G401.6 (cell line): ENCODE data around the gene RBM26.

Source experiments
- FAIRE-seq: peaks from 2 replicates; lab custom pipeline; 2012; peaks lifted over from hg19 to GRCh38; lab: Jason Lieb, UNC

RBM26 gene

GRCh38 chr13:79423801-79424642, 18.0 kb upstream of the RBM26 start:
- FAIRE-seq = peak; percentile 99

GRCh38 chr13:79423340-79423739, 17.3 kb upstream of the RBM26 start:
- FAIRE-seq = no peak

DNA sequence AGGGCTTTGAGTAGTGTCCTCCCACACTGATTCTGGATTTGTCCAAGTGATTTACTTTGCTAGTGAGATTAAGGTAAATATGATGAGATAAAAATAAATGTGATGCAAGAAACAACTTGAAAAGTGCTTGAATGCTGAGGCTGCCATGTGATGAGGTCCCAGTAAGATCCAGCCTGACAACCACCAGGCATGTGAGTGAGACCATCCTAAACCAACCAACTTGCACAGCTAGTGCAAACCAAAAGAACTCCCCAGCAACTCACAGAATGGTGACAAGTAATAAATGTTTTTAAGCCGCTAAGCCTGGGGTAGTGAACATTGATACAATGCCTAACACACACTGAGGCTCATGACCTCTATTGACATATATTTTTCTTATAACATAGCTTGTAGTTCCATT, 13.3 kb upstream of the RBM26 start:
- FAIRE-seq = no peak

DNA sequence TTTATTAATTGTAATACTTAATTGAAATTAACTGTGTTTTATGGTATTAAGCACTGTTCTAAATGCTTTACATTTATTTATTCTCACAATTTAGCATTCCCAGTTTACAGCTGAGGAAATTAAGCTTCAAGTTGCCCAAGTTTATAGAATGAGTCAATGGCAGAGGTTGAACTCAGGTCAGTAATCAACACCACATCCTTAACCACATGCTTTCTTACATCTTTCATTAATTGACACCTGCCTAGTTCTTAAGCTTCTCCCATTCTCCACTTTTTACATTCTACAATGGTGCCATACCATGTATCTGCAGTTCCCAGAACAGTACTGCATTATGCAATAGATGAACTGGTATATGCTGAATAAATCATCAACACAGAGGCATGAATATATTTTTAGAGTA, 11.7 kb upstream of the RBM26 start:
- FAIRE-seq = no peak

- no peak for FAIRE-seq
Observed at GRCh38 chr13:79413521-79413920, 7.5 kb upstream of the RBM26 start.

DNA sequence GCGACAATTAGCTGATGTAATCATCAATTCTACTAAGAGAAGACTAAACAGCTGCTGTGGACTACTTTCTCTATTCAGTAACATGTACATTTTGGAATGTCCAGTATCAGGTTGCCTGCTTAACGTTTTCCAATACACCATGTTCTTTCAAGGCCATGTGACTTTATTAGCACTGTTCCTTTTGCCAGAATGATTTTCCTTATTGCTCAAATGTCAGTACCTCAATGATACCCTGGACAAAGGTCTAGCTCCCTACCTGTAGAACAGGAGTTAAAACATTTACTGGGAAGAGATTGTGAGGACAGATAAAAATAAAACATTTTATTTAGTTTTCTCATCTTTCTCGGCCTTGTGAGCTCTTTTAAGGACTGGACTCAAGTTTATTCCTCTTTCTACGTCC, 3.8 kb upstream of the RBM26 start:
- FAIRE-seq = no peak

DNA sequence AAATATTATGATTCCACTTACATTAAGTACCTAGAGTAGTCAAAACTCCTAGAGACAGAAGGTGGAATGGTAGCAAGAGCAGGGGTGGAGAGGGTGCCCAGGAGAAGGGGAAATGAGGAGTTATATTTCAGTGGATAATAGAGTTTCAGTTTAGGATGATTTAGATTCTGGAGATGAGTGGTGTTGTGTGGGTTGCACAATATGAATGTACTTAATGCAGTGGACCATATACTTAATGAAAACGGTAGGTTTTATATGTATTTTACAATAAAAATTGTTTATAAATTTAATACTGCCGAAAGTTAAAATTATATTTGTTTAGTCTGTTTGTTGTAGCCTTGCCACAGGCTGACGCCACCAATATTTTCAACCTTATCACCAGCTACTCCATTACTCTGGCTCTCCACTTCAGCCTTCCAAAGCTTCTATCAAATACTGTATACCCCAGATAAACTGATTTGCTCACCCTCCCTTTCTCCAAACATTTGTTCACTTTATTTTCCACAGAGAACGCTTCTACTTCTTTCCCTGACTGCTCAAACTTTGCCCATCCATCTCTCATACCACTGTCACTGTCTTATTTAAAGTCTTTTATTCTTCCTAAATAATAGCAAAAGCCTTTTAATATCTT, 1.4 kb upstream of the RBM26 start:
- FAIRE-seq = no peak

DNA sequence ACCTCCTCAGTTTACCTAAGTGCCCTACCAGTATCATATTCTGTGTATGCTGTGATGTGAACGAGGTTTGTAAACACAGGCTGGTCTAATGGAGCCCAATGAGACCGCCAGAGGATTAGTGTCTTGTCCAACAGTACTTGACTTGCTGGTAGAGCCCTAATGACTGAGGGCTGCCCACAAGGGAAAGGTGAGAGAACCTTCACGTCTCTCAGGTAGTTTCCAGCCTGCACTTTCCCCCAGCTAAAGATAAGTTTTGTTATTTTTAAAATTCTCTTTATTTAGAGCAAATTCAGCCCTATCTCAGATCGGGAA, 498 bp upstream of the RBM26 start:
- no peak for FAIRE-seq

DNA sequence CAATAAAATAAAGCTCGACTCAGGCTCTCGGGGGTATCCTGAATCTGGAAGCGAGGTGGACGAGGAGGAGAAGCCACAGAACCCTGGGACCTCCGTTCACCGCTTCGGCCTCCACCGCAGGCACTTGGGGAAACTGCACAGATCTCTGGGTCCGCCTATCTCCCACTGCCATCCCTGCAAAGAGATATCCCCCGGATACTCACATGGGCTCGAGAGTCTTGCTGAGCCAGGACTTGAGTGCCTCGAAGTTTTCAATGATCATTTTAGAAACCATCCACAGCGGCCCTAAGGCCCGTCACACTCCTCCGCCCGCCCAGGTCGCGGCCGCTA, 589 bp downstream of the RBM26 start:
- FAIRE-seq = no peak

DNA sequence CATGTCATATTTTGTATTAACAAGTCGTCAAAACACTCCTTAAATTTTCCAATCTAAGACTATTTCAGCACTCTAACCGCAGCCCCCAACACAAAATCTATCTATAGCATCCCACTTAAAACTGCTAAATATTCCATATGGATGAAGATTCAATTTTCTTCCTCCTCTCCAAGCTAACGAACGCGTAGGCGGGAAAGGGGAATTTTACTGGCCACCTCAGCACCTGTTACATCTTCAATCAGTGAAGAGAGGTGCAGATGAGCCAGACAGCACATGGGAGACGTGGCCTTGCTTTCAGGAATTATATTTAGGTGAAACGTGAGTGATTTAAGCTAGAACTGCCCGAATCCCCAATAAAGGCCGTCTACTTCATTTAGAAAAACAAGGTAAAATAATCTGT, 1.1 kb downstream of the RBM26 start:
- no peak for FAIRE-seq

- no peak for FAIRE-seq
Observed at GRCh38 chr13:79404361-79404760, 1.7 kb downstream of the RBM26 start.

- FAIRE-seq = no peak
Observed at GRCh38 chr13:79403113-79403512, 2.9 kb downstream of the RBM26 start.

- FAIRE-seq = no peak
Observed at GRCh38 chr13:79402679-79403078, 3.4 kb downstream of the RBM26 start.

GRCh38 chr13:79402074-79402635, 3.9 kb downstream of the RBM26 start:
- FAIRE-seq = peak; percentile 86

DNA sequence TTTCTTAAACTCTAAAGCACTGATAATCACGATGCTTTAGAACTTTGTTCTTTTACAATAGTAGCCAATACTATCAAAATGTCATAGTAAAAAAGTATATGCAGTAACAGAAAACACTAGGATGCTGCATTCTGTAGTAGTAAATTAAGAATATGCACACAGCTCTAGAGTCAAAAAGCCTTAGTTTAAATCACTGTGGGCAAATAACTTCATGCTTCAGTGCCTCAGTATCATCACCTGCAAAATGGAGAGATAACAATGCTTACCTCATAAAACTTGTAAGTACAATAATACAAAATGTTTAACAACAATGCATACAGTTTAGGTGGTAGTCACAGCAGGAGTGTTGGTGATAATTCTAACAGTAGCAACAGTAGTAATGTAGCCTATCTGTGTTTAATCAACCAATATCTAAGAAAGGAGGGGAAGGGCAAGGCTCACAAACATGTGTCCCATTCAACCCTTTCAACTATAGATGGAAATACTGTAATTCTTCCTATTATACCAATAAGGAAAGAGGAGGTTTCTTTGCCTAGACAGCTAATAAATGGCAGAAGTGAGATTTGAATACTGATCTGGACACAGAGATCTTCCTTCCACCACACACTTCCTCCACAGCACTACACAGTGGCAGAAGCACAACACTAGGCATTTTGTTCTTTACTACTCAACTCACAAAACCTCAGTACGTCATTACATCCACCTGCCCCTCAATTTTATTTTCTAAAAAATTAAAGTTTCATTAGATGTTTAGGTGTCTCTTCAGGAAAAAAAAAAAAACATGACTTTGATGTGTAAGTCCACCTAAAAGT, 4.6 kb downstream of the RBM26 start:
- no peak for FAIRE-seq

DNA sequence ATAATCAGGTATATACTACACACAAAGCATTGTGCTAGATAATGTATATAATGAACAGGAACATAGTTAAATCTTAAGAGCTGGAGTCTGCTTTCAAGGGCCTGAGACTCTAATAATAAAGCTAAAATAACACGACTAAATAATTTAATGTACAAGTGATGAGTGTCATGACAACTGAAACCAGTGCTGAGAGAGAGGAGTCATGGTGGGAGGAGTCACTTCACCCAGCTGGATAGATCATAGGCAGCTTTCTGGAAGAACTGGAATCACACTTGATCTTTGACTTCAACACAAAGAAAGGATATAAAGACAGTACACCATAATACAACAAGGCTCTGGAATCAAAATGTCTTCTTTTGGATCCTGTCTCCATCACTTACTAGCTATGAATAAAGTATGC, 7.1 kb downstream of the RBM26 start:
- no peak for FAIRE-seq

- FAIRE-seq = no peak
Observed at GRCh38 chr13:79398127-79398526, 7.9 kb downstream of the RBM26 start.

DNA sequence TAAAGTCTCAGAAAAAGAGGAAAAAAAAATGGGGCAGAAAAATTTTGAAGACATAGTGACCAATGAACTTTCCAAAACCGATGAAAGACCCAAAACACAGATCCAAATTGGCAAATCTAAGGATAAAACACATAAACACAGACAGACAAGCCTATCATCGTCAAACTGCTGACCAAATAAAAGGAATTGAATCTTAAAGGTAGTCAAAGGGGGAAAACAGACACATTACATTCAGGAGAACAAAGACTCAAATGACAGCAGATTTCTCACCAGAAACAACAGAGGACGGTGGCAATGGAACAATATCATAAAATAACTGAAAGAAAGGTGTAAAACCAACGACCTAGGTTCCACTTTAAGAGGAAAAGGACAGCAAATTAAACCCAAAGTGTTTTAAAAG, 10.2 kb downstream of the RBM26 start:
- FAIRE-seq = no peak

DNA sequence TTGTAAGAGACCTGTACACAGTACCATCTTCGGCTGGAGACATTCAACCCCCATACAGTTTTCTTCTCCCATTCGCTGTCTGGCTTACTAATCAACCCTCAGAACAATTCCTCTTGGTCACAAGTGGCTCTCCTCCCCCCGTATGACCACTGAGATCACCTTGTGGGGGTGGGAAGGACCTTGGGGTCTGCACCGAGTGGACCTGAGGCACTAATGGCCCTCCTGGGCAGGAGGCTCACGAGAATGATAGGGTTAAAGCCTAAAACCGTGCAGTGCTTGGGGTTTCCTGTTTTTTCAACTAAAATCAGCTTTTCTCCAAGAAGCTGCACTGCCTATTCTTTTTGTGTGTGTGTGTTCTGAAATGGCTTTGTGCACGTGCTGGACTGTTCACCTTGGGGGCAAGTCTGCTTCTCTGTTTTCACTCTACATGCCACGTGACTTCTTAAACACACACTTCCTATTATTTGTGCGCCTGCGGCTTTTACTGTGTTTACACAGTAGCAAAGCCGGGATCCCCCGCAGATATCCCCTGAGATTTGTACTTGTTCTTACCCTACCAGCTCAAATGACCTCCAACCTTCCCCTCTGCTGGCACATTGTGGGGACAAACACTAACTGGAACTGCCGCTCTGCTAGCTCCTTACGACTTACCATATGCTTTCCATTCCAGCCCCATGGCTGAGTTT, 12.3 kb downstream of the RBM26 start:
- FAIRE-seq = no peak

- FAIRE-seq = no peak
Observed at GRCh38 chr13:79392882-79393563, 13.0 kb downstream of the RBM26 start.

DNA sequence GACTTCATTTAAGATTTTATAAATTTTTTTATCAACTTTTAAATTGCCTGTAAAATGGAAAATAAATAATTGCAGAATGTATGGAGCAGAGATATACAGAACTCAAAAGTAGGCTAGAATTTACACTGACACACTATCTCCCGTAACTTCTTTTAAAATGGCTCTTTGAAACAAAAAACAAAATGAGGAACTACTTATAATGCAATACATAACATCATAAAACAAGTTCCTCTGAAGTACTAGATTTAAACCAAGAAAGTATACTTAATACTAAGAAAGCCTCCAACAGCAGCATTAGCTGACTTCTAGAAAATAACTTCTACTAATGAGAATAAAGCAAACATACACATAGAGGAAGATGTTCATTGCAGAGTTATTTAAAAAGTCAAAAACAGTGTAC, 17.0 kb downstream of the RBM26 start:
- FAIRE-seq = no peak

DNA sequence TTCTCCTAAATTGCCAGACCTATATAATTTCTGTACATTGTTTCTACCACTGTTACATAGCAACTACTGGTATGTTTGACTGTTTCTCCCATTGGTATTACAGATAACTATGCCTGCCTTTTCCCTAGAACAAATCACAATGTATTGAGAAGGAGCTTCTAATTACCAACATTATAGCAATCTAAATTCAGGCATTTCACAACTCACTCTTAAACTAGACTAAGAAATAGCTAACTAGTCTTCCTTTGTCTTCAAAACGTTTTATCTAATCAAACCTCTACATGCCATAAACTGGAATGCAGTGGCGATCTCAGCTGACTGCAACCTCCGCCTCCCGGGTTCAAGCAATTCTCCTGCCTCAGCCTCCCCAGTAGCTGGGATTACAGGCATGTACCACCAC, 18.2 kb downstream of the RBM26 start:
- FAIRE-seq = no peak
